ENCODE results near the gene NEU1. TPM values are rescaled to one million over a fixed set of nuclear protein-coding genes. Genes with fewer than 3 reads are reported as not detected.
"Not testable (repeated sequence)": the region's sequence is repeated elsewhere in the genome, so short reads cannot be mapped to it uniquely, and the experiment has no call there.

Gene NEU1
- total RNA-seq, 1 donor = 70.8 TPM

DNA sequence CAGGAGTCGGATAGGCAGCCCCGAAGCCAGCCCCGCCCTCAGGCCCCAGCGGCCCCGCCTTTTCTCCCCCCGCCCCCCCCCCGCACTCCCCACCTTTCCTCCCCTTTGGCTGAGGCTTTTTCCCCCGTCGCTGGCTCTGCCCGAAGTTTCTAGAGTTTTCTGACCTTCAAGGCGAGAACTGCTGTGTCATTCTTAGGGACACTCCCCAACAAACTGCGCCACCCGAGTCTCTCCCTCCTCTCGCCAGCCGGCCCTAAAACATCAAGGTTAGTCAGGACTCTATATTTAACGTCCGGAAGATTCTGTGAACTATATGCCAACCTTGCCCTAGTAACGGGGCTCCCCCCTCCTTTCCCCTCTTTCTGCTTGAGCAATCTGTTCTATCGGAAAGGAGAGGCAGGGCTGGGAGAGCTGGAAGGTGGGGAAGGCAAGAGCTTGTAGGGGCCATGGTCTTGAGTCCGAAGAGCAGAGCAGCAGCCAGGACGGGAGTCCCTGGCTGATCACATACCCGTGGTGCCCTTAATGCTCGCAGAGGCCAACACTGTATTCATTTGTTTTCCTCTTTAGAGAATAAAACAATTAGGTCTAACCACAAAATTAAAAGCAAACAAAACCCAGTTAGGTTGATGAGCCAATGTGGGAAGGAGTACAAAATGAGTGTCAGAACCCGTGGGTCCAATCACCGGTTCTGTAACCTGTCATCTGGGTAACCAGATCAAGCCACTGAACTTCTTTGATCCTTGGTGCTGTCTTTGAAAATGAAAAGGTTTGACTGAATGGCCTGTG, 40.4 kb downstream of the NEU1 start:
- H3K4me3 ChIP-seq (ENCODE audit: low read depth, low read length) = peak overlapping the region; percentile 67
- TF ChIP-seq CTCF (IDR thresholded peaks at IDR 0.05; ENCODE audit: insufficient read depth, low read depth, low read length) = no peak
- DNase-seq (ENCODE audit: low read depth) = peak; percentile 88

DNA sequence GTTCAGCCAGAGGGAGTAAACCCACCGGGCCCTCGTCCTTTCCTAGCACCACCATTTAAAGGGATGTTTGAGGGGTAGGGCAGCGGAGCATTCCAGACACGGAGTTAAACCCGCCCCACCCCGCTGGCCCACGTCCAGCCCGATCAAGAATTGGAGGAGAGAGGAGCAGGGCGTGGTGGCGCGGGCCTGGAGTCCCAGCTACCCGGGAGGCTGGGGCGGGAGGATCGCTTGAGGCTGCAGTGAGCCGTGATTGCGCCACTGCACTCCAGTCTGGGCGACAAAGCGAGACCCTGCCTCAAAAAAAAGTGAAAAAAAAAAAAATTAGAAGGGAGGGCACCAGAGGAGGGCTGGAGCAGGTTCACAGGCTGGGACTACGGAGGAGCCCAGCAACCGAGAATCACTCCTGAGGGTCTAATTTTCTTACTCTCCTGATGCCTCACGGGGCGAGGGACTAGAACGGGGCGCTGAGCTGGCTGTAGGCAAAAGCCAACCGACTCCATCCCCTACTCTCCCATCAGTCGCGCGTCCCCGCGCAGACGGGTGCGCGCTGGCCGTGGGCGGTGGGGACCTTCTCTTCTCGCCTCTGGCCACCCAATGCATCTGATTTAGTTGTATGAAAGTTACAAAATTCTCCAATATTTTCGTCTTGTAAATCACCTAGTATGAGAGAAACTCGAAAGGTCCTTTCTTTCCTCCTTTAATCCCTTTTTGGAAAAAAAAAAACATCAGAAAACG, 41.2 kb downstream of the NEU1 start:
- no peak for TF ChIP-seq CTCF (IDR thresholded peaks at IDR 0.05; ENCODE audit: insufficient read depth, low read depth, low read length)
- DNase-seq (ENCODE audit: low read depth) = no peak
- H3K4me3 ChIP-seq (ENCODE audit: low read depth, low read length) = peak overlapping the region; percentile 67

DNA sequence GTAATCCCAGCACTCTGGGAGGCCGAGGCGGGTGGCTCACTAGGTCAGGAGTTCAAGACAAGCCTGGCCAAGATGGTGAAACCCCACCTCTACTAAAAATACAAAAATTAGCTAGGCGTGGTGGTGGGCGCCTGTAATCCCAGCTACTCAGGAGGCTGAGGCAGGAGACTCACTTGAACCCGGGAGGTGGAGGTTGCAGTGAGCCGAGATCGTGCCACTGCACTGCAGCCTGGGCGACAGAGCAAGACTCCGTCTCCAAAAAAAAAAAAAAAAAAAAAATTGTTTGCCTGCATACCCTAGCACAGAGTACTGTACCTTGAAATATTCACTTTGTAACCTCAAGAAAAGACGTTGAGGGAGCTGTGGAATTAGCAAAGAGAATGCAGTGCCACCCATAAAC, 42.2 kb downstream of the NEU1 start:
- DNase-seq (ENCODE audit: low read depth); H3K4me3 ChIP-seq (ENCODE audit: low read depth, low read length): not testable (repeated sequence)

GRCh38 chr6:31819871-31820299, 42.7 kb downstream of the NEU1 start:
- no peak overlapping the region for H3K4me3 ChIP-seq (ENCODE audit: low read depth, low read length)
- no peak for DNase-seq (ENCODE audit: low read depth)
- TF ChIP-seq CTCF (IDR thresholded peaks at IDR 0.05; ENCODE audit: insufficient read depth, low read depth, low read length) = no peak

- not testable (repeated sequence) for DNase-seq (ENCODE audit: low read depth)
- H3K4me3 ChIP-seq (ENCODE audit: low read depth, low read length) = peak overlapping the region; percentile 62
Measured at GRCh38 chr6:31817929-31818511, 44.6 kb downstream of the NEU1 start.

DNA sequence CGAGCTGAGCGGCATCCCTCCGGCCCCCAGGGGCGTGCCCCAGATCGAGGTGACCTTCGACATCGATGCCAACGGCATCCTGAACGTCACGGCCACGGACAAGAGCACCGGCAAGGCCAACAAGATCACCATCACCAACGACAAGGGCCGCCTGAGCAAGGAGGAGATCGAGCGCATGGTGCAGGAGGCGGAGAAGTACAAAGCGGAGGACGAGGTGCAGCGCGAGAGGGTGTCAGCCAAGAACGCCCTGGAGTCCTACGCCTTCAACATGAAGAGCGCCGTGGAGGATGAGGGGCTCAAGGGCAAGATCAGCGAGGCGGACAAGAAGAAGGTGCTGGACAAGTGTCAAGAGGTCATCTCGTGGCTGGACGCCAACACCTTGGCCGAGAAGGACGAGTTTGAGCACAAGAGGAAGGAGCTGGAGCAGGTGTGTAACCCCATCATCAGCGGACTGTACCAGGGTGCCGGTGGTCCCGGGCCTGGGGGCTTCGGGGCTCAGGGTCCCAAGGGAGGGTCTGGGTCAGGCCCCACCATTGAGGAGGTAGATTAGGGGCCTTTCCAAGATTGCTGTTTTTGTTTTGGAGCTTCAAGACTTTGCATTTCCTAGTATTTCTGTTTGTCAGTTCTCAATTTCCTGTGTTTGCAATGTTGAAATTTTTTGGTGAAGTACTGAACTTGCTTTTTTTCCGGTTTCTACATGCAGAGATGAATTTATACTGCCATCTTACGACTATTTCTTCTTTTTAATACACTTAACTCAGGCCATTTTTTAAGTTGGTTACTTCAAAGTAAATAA, 45.3 kb downstream of the NEU1 start:
- DNase-seq (ENCODE audit: low read depth) = not testable (repeated sequence)
- peak overlapping the region; percentile 62 for H3K4me3 ChIP-seq (ENCODE audit: low read depth, low read length)

- peak; percentile 97 for DNase-seq (ENCODE audit: low read depth)
- H3K4me3 ChIP-seq (ENCODE audit: low read depth, low read length) = peak within 1 kb of the TSS; percentile 76
- TF ChIP-seq CTCF (IDR thresholded peaks at IDR 0.05; ENCODE audit: insufficient read depth, low read depth, low read length) = no peak
Measured at GRCh38 chr6:31815025-31815838, 47.4 kb downstream of the NEU1 start, which contains the start of the genes HSPA1A and HSPA1L. TSS of gene HSPA1A (plus strand) at chr6:31815543. CDS start at chr6:31815757, 214 bp downstream. TSS of gene HSPA1L (minus strand) at chr6:31815283. CDS start at chr6:31811972, 3,311 bp downstream.
